HepG2 (cell line): ENCODE results near the gene LINGO1.

Experiments used
- CEBPB ChIP-seq: IDR thresholded peaks from 2 replicates; pipeline ENCODE4 v1.6.1; 2011; ENCODE audit warnings: low read depth, low read length, improper control_type of control experiment, borderline replicate concordance
- FOXM1 ChIP-seq: sonication (generic); formaldehyde crosslinking; IDR thresholded peaks from 2 replicates; pipeline ENCODE4 v1.5.0; 2020; ENCODE audit warnings: missing genetic modification reagents
- TAF1 ChIP-seq: sonication (generic); formaldehyde crosslinking; IDR thresholded peaks from 2 replicates; pipeline ENCODE4 v1.4.0; 2020; ENCODE audit warnings: missing genetic modification reagents

- no peak for TF ChIP-seq FOXM1 (CRISPR knock-in tag)
- no peak for TF ChIP-seq TAF1 (CRISPR knock-in tag)
- TF ChIP-seq CEBPB: no peak
Measured at GRCh38 chr15:77579498-77580188, 53.1 kb downstream of the LINGO1 start.
